DLD1 (cell line): Measurements from ENCODE around the gene SACM1L.

Experiments used
- in situ Hi-C: cut with HindIII; loops from 2 replicates; pipeline ENCODE4 v1.10.0; 2017; ENCODE audit warnings: low sequenced_read_pairs

The SACM1L gene

DNA sequence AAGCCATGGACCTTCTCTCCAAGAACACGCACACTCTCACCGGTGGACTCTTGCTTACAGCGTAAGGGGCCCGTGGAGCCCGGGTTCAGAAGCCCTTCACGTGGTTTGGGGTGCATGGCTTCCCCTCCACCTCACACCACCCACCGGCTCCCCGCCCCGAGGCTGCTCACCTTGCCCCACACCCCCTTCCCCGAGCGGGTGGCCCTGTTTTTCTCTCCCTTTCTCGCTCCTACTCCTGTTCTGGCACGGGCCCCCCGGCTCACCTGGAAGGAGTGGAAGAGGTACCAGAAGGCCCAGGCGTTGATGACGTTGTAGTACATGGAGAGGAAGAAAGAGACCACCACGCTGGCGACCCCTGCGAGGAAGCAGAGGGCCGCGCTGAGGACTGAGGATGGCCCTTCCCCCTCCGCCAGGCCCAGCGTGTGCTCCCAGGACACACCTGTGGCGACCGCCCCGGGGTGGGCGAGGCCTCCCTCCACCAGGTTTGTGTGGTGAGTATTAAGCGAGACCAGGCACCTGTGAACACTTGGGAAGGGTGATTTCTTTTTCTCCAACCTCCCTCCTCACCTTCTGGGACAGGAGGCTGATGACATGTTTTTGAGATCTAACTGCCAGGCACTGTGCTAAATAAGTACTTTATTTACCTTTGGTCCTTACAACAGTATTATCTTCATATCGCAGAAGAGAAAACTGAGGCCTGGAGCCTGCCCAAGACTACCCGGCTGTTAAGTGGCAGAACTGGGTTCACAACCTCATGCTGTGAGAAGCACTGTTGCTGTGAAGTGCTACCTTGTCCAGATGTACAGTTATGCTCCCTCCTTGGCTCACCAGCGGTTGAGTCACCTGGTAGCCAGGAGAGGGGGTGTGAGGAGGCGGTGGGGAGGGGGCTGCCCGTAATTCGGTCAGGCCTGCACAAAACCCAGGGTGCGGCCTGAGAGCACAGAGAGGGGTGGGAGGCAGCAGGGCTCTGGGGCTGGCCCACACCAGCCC is 90.8 kb downstream of the SACM1L start:
- in situ Hi-C loops, result loop anchor here (10.0 kb wide), 1 partner anchor 45 kb away; no protein-coding TSS in a partner anchor

DNA sequence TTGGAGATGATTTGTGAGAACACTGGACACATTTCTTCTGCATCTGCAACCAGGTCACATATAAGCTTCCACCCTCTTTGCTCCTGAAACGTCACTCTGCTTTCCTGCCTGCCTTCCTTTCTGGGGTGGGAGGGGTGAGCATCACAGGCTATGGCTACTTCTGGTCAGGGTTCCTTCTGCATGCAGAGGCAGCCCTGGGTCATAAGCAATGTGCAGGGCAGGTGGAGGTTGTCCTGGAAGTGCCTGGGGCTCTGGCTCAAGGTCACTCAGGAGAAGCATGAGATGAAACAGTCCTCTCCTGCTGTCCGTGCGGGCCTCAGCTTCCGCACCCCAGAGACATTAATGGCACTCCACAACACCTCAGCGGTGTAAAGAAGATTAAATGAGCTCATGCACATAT is 92.1 kb downstream of the SACM1L start:
- in situ Hi-C loops, result no loop called here

DNA sequence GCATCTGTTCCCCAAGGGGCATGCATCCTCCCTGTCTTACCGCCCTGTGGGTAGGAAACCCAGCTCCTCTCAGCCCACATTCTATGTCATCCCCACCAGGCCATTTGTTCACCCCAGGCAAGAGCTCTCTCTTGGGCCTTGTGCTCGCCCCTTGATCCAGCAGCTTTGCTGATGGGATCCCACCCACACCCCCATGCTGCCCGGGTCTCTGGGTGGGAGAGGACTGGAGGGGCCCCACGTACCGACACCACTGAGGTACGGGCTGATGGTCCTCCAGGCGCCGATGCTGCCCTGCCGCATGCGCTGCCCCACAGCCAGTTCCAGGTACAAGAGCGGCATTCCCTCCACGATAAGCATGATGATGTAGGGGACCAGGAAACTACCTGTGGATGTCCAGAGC is 92.6 kb downstream of the SACM1L start:
- in situ Hi-C loops, result no loop called here

DNA sequence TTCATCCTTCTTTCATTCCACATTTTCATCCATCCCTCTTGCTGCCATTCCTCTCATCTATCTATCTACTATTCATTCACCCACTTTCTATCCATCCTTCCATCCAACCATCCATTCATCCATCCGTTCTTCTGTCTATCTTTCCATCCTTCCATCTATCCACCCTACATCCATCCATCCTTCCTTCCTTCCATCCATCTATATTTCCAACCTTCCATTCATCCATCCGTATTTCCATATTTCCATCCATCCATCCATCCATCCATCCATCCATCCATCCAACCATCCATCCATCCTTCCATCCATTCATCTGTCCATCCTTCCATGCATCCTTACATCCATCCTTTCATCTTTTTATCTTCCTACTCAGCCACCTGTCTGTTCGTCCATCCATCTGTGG is 93.2 kb downstream of the SACM1L start:
- in situ Hi-C loops, result no loop called here

DNA sequence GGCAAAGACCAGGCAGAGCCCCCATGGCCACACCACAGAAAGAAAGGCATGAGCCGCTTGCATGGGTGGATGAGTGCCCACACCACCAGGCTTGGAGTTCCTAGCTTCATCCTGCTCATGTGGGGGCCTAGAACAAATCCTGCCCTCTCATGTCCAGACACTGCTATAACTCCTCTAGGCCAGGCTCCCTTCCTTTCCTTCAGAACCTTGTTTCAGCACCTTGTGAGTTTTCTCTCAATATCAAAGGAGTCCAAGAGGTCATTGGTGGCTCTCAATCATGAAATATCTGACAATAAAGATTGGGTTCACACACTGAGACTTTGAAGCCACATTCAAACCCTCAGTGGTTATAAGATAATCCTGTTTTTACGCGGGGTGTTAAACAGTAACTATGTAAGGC is 94.5 kb downstream of the SACM1L start:
- in situ Hi-C loops, result no loop called here

DNA sequence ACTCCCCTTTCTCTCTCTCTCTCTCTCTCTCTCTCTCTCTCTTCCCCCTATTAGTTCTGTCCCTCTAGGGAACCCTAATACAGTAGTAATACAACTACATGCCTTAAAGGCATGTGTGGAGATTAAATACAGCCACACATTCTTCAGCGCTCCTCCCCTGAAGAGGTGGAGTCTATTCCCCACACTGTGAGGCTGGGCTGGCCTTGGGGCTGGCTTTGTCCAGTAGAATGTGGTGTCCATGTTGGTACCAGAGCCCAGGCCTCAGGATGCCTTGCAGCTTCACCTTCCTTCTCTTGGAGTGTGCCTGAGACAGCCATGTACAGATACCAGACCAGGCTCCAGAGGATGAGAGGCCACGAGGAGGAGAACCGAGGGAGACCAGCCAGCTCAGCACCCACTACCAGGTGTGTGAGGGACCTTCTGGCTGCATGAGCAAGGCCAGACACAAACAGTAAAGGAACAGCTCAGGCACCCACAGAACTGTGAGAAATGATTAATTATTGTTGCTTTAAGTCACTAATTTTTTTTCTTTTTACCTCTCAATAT is 96.5 kb downstream of the SACM1L start:
- in situ Hi-C loops, result no loop called here

DNA sequence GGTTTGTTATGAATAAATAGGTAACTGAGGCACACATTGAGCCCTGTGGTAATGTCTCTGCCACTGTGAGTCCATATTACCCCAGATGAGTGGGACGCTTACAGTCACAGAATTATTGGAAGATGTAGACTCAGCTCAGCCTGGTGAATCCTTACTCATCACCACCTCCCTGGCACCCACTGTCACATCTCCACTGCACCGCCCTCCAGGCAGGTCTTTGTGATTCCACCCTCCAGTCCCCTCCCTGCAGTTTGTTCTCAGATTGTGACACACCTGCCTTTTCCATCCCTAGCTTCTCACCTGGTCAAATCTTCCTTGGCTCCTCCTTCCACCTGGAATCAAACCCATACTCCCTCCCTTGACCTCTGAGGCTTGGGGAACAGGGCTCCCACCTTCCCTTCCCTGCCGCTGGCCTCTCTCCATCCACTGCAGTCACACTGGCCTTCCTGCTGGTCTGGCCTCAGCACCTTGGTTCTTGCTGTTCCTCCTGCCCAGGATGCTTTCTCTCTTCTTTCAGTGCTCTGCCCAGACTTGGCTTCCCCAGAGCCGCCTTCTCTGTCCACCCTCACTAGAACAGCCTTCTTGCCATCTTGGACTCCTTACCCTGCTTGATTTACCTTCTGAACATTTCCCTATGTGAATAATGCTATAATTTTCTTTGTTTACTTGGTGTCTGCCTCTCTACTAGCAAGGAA is 97.8 kb downstream of the SACM1L start:
- in situ Hi-C loops, result no loop called here

DNA sequence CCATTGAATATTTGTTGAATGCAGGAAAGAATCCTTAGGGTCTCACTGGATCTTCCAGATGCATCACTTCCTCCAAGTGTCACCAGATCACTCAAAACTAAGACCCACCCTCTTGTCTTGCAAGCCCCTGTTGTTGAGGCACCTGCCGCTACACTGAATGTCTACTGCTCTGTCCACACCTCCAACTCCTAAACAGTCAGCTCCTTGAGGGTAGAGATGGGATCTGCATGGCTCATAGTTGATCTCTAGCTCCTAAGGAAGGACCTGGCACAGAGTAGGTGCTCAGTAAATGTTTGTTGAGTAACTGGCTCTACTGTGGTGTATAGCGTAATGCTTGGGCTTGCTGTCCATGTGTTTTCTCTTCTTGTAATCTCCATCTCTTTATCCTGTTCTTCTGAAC is 98.4 kb downstream of the SACM1L start:
- in situ Hi-C loops, result no loop called here

DNA sequence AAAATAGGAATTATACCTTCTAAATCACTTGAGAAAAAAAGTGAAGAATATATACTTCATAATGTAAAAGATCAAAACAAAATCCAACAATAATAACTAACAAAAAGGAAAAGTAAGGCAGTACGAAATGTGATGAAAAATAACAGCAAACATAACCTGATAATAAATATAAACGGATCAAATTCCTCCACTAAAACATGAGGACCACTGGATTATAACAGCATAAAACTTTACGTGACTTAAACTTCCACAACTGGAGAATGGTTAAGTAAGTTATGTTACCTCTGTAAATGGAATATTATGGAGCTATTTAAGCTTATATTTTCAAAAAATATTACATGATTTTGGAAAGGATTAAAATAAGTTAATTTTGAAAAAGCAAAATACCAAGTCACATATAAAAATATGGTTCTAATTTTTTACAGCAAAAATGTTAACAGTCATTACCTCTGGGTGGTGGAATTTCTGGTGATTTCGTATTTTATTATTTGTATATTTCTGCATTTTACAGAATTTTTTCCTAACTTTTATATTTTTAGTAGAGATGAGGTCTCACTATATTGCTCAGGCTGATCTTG is 100.1 kb downstream of the SACM1L start:
- in situ Hi-C loops, result no loop called here

DNA sequence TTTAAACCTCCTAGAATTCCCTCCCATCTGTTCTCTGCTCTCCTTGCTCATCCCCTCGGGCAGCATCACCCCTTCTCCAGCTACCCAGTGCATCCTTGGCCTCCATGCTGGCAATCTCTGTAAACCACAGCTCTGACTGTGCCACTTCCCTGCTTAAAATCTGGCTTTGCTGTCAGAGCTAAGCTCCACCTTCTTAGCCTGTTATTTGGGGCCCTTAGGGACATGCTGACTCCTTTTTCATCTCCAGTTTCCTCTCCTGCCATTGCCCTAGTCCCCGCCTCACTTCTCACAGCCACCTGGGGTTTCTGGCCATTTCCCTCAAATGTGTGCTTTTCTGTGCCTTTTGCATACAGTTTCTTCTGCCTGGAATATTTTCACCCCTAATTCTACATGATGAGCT is 101.4 kb downstream of the SACM1L start:
- in situ Hi-C loops, result no loop called here

DNA sequence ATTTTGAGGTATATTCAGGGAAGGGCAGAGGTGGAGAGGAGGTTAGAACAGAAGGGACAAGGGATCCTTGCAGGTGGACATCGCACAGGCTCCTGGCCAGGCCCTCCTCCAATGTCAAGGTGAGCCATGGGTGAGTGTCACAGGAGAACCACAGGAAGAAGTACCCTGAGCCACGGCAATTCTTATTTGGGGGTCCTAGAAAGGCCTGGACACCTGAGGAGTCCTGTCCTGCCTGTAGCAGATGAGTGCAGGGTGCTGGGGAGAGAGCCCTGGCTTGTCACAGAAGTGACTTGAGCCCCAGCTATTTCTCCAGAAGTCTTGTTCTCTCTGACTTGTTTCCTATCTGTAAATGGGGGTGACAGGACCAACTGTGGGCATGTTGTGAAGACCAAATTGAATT is 102.8 kb downstream of the SACM1L start:
- in situ Hi-C loops, result no loop called here

DNA sequence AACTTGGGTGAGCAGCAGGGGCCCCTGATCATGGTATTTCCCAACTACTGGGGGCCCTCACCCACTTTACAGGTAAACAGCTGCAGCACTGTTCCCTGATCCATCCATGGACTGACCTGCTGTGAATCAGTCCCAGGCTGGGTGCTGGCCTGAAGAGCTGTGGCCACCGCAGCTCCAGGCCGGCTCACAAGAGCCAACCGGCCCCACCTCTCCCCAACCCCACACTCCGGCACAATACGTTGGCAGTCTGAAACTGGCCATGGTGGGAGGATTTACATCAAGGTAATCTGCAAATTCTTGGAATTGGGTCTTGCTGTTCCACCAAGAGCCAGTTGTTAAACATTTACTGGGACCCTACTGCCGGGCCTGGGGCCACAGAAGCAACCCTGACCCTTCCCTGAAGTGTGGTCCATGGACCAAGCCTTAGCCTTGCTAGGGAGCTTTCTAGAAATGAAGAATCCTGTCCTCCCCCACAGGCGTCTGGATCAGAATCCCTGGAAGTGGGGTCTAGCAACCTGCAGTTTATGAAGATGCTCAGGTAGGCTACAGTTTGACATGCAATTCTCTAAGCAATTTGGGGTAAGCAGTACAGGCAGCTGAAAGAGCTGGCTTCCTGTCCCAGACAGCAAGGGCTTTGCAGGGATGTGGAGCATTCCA is 103.4 kb downstream of the SACM1L start:
- in situ Hi-C loops, result no loop called here

DNA sequence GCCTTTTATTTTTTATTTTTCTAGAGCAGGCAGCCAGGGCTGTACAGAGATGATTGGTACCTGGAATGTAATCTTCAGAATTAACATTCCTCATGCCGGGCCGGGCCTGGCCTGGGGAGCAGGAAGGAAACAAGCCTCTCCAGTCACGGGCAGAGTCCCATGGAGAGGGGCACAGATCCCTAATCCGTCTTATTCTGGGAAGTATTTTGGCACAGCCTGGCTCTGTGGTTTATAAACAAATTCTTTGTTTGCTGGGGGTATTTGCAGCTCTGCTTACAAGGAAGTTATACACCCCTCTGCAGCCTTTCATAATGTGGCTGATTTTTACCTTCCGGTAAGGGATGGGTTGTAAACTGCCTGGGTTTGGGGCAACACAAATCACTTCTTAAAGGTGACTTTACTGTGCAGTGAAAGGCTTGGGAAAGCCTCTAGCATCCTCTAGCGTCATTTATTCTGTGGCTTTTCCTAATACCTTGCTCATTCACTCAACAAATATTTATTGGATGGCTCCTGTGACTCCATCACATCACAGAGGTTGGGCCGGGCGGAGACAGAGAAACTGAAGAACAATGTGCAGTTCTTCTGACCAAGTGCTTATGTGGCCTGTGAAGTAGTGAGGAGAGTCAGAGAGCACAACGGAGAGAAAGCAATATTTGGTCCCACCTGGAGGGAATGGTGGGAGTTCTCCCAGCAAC is 104.4 kb downstream of the SACM1L start:
- in situ Hi-C loops, result no loop called here

DNA sequence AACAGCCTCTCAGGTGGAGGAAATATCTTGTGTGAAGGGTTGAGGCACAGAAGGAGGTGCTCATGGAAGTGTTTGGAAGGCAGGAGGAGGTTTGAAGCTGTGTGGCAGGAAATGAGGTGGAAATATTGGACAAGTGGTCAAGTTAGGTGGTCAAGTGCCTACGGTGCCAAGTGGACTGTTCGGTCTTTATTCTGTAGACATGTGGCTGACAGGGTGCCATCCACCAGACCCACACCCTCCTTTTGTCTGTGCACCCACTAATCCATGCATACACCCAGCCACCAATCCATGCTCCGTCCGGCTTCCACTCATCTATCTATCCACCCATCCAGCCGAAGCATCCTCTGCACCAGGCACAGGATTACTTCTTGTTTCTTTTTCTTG is 105.0 kb downstream of the SACM1L start:
- in situ Hi-C loops, result no loop called here

DNA sequence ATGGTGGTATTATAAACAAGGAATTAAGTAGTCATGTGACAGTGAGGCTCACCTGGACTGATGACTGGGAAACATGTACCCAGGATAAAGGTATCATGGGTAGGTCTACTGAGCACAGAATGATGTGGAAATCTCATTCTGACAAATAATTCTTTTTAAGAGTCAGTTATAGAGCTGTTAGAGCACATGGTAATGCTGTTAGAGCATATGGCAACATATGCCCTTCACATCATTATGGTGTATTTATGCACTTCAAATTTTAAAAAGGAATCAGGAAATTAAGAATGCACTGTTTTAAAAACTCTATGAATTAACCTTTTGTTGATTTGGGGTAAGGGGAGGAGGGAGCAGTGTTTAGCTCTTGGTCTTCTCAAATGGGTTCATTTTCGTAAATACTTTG is 105.5 kb downstream of the SACM1L start:
- in situ Hi-C loops, result no loop called here
